ENCODE data around the gene F12. TPM values are rescaled to one million over a fixed set of nuclear protein-coding genes. Genes with fewer than 3 reads are reported as not detected.

The F12 gene
- total RNA-seq, 1 experiment from 2014 or later, result not detected

DNA sequence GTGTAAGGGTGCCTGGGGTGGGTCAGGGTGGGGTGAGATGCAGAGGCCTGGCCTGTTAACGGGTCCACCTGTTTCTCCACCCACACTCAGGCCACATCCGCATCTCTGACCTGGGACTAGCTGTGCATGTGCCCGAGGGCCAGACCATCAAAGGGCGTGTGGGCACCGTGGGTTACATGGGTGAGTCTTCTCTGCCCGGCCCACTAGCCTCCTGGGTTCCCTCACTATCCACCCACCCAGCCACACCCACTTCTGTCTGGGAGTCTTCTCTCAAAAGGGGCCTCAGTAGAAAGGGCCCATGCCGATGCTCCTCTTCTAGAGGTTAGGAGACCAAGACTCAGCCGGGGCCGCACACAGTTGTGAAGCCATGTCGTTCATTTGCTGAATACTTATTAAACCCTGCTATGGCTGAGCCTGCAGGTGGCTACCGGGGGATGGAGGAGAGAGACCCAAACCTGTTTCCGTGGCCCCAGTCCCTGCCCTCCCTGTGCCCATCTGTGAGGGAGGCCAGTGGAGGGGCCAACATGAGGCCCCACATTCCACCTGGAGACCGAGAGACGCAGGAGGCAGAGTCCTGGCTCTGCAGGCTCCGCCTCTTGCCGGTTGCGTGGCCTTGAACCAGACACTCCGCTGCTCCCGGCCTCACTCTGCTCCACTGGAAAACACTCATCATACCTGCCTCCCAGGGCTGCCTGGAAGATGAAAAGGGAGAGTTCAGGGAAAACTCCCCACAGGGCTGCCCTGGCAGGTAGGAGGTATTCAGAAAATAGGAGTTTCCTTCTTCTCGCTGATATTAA lies 25.8 kb upstream of the F12 start:
- Histone ChIP-seq H3K4me3 (ENCODE audit: low read depth, low read length, poor library complexity, severe bottlenecking) (no peak overlapping the region), H3K27ac (ENCODE audit: low read depth, low read length, poor library complexity, severe bottlenecking) (no peak overlapping the region), H3K4me1 (ENCODE audit: insufficient read depth, low read length, poor library complexity, severe bottlenecking) (no peaks in the 10 kb centered on the region), H3K36me3 (ENCODE audit: insufficient read depth, low read length, poor library complexity, severe bottlenecking) (peaks cover 26% of the 10 kb centered on the region), H3K27me3 (replicated peaks; ENCODE audit: insufficient read depth, low read depth, low read length, poor library complexity) (no peaks in the 10 kb centered on the region), H3K9me3 (ENCODE audit: low read depth, low read length, poor library complexity, severe bottlenecking) (no peaks in the 10 kb centered on the region)
- POLR2A ChIA-PET (ENCODE audit: low non-redundant PET), result no interaction called here
- CTCF ChIA-PET, result no interaction called here
- BruUV-seq (replicated peaks), result no TSS peak
- TF ChIP-seq, protein P1, sequence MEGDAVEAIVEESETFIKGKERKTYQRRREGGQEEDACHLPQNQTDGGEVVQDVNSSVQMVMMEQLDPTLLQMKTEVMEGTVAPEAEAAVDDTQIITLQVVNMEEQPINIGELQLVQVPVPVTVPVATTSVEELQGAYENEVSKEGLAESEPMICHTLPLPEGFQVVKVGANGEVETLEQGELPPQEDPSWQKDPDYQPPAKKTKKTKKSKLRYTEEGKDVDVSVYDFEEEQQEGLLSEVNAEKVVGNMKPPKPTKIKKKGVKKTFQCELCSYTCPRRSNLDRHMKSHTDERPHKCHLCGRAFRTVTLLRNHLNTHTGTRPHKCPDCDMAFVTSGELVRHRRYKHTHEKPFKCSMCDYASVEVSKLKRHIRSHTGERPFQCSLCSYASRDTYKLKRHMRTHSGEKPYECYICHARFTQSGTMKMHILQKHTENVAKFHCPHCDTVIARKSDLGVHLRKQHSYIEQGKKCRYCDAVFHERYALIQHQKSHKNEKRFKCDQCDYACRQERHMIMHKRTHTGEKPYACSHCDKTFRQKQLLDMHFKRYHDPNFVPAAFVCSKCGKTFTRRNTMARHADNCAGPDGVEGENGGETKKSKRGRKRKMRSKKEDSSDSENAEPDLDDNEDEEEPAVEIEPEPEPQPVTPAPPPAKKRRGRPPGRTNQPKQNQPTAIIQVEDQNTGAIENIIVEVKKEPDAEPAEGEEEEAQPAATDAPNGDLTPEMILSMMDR (conservative IDR thresholded peaks at IDR 0.05; ENCODE audit: low read depth, low read length), result no peak
- no peak for TF ChIP-seq EZH2 (IDR thresholded peaks at IDR 0.05; ENCODE audit: borderline replicate concordance, low read depth, low read length, poor library complexity, severe bottlenecking)
- DNase-seq (ENCODE audit: low spot score), result no peak
- intact Hi-C loops (cut with micrococcal nuclease; ENCODE audit: unreplicated experiment), result no loop called here

DNA sequence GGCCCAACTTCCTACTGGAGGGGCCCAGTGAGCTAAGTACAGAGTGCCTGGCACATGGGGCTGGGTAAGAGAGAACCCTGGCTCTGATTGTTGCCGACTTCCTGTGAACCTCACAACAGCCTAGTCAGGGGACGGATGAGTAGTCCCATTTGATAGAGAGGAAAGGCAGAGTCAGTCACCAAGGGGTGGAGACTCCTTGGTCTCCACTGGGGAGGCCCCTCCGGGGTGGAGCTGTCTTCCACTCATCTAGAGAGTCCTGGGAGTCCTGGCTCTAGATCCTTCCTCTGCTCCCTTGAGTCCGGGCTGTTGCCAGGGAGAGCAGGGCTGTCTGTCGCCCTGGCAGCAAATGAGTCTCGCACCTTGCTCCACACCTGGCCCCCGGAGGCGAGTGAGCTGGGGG lies 25.1 kb upstream of the F12 start:
- Histone ChIP-seq H3K9me3 (ENCODE audit: low read depth, low read length, poor library complexity, severe bottlenecking) (no peaks in the 10 kb centered on the region), H3K36me3 (ENCODE audit: insufficient read depth, low read length, poor library complexity, severe bottlenecking) (peaks cover 26% of the 10 kb centered on the region), H3K27me3 (replicated peaks; ENCODE audit: insufficient read depth, low read depth, low read length, poor library complexity) (no peaks in the 10 kb centered on the region), H3K27ac (ENCODE audit: low read depth, low read length, poor library complexity, severe bottlenecking) (no peak overlapping the region), H3K4me3 (ENCODE audit: low read depth, low read length, poor library complexity, severe bottlenecking) (no peak overlapping the region), H3K4me1 (ENCODE audit: insufficient read depth, low read length, poor library complexity, severe bottlenecking) (no peaks in the 10 kb centered on the region)
- intact Hi-C loops (cut with micrococcal nuclease; ENCODE audit: unreplicated experiment), result no loop called here
- no TSS peak for BruUV-seq (replicated peaks)
- POLR2A ChIA-PET (ENCODE audit: low non-redundant PET), result no interaction called here
- CTCF ChIA-PET, result no interaction called here
- TF ChIP-seq, protein P1 (conservative IDR thresholded peaks at IDR 0.05; ENCODE audit: low read depth, low read length), result no peak
- no peak for TF ChIP-seq EZH2 (IDR thresholded peaks at IDR 0.05; ENCODE audit: borderline replicate concordance, low read depth, low read length, poor library complexity, severe bottlenecking)
- DNase-seq (ENCODE audit: low spot score), result no peak

DNA sequence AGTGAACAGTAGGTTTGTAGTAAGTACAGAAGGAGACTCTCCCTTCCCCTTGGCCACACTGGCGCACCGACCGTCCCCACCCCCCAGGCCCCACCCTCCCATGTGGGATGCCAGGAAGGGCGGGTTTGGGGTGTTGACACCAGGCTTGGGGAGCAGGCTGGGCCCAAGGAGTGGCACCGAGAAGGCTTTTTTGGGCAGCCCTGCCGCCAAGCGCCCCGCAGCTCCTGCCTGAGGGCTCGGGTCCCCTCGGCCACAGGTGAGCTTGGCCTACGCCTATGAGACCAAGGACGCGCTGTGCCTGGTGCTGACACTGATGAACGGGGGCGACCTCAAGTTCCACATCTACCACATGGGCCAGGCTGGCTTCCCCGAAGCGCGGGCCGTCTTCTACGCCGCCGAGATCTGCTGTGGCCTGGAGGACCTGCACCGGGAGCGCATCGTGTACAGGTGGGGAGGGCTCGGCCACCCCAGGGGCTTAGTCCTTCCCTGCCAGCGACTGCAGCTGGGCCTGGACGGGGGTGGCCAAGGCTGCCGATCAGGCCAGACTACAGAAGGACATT lies 24.4 kb upstream of the F12 start:
- DNase-seq (ENCODE audit: low spot score), result no peak
- Histone ChIP-seq H3K4me3 (ENCODE audit: low read depth, low read length, poor library complexity, severe bottlenecking) (no peak overlapping the region), H3K4me1 (ENCODE audit: insufficient read depth, low read length, poor library complexity, severe bottlenecking) (no peaks in the 10 kb centered on the region), H3K36me3 (ENCODE audit: insufficient read depth, low read length, poor library complexity, severe bottlenecking) (peaks cover 26% of the 10 kb centered on the region), H3K27ac (ENCODE audit: low read depth, low read length, poor library complexity, severe bottlenecking) (no peak overlapping the region), H3K27me3 (replicated peaks; ENCODE audit: insufficient read depth, low read depth, low read length, poor library complexity) (no peaks in the 10 kb centered on the region), H3K9me3 (ENCODE audit: low read depth, low read length, poor library complexity, severe bottlenecking) (no peaks in the 10 kb centered on the region)
- intact Hi-C loops (cut with micrococcal nuclease; ENCODE audit: unreplicated experiment), result no loop called here
- ChIA-PET CTCF (no interaction called here), POLR2A (ENCODE audit: low non-redundant PET) (no interaction called here)
- TF ChIP-seq EZH2 (IDR thresholded peaks at IDR 0.05; ENCODE audit: borderline replicate concordance, low read depth, low read length, poor library complexity, severe bottlenecking), result no peak
- TF ChIP-seq, protein P1 (conservative IDR thresholded peaks at IDR 0.05; ENCODE audit: low read depth, low read length), result no peak
- no TSS peak for BruUV-seq (replicated peaks)

Measured in A673 (cell line).